GM12878 (cell line): ENCODE measurements around the gene CTIF. TPM values are rescaled to one million over a fixed set of nuclear protein-coding genes. Genes with fewer than 3 reads are reported as not detected.

Experiments used
- ATAC-seq: fragments of 200-7000 bp; cut with Tn5 transposase; 3 replicates; pipeline ENCODE4 v1.9.1; 2020; ENCODE audit warnings: mild to moderate bottlenecking, moderate library complexity
- BruUV-seq: library from RNA; stranded (reverse); fragments of 400-500 nt; replicated peaks from 2 replicates; lab custom pipeline; 2021; lab: Mats Ljungman, UMichigan
- CTCF ChIA-PET: fragments of 300-600 bp; sonication (Branson Sonifier 250); formaldehyde crosslinking; extraction: SDS; loops from one replicate; lab custom pipeline; 2021; ENCODE audit warnings: inconsistent platforms; lab: Yijun Ruan, JAX
- POLR2A ChIA-PET: fragments of 350-600 bp; formaldehyde crosslinking; extraction: SDS; loops from one replicate; lab custom pipeline; 2021; ENCODE audit warnings: inconsistent platforms; lab: Charles Lee
- RAD21 ChIA-PET: fragments of 300-600 bp; sonication (Branson Sonifier 250); formaldehyde crosslinking; loops from one replicate; lab custom pipeline; 2023; ENCODE audit warnings: antibody characterized with exemption; ENCODE audit not compliant: unreplicated experiment; lab: Charles Lee
- SMC1A ChIA-PET: fragments of 300-600 bp; sonication (Branson Sonifier 250); formaldehyde crosslinking; loops from one replicate; lab custom pipeline; 2023; ENCODE audit not compliant: unreplicated experiment, uncharacterized antibody; lab: Charles Lee
- DNase-seq: peaks from one replicate; pipeline ENCODE4 v3.0.0-alpha.2; 2011; ENCODE audit warnings: low read depth, low spot score
- FAIRE-seq: peaks from 3 replicates; lab custom pipeline; 2011; peaks lifted over from hg19 to GRCh38; lab: Jason Lieb, UNC
- H2AFZ ChIP-seq: 2 replicates; pipeline ENCODE4 v1.6.0; 2011; ENCODE audit warnings: low read depth, low read length, control low read depth; ENCODE audit not compliant: control insufficient read depth
- H3K27ac ChIP-seq: 2 replicates; pipeline ENCODE4 v1.5.1; 2011; ENCODE audit warnings: control low read depth; ENCODE audit not compliant: control insufficient read depth, insufficient read depth
- H3K27me3 ChIP-seq, 2 experiments: replicated peaks in 1 of 2; 2 replicates each; pipeline versions ENCODE4 v1.6.0 to v1.6.1; 2011; ENCODE audit warnings: low read length in 1 of 2; ENCODE audit not compliant: control insufficient read depth in 2 of 2, insufficient read depth in 2 of 2
- H3K36me3 ChIP-seq, 2 experiments: 2 replicates each; pipeline ENCODE4 v1.5.1; 2011; ENCODE audit warnings: low read length in 1 of 2; ENCODE audit not compliant: control insufficient read depth in 2 of 2, insufficient read depth in 2 of 2
- H3K4me1 ChIP-seq: 2 replicates; pipeline ENCODE4 v1.6.1; 2011; ENCODE audit warnings: mild to moderate bottlenecking, low read length, moderate library complexity, mixed read lengths; ENCODE audit not compliant: control insufficient read depth, insufficient read depth
- H3K4me2 ChIP-seq: 2 replicates; pipeline ENCODE4 v1.6.0; 2011; ENCODE audit warnings: control low read depth; ENCODE audit not compliant: control insufficient read depth, insufficient read depth
- H3K4me3 ChIP-seq: fragments of 200-600 bp; sonication (generic); 2 replicates; pipeline ENCODE4 v1.5.1; 2016
- H3K79me2 ChIP-seq: 2 replicates; pipeline ENCODE4 v1.6.0; 2011; ENCODE audit warnings: low read length; ENCODE audit not compliant: control insufficient read depth, insufficient read depth
- H3K9ac ChIP-seq: 2 replicates; pipeline ENCODE4 v1.8.0; 2011; ENCODE audit warnings: low read length, control low read depth, mixed read lengths; ENCODE audit not compliant: control insufficient read depth, insufficient read depth
- H3K9me3 ChIP-seq: replicated peaks from 3 replicates; pipeline ENCODE4 v1.5.1; 2011; ENCODE audit warnings: mild to moderate bottlenecking, low read length; ENCODE audit not compliant: control insufficient read depth, insufficient read depth
- H4K20me1 ChIP-seq: 2 replicates; pipeline ENCODE4 v1.6.0; 2011; ENCODE audit not compliant: control insufficient read depth, insufficient read depth
- IKZF1 ChIP-seq: fragments of 450-650 bp; conservative IDR thresholded peaks from 2 replicates; pipeline ENCODE4 v1.6.1; 2017; ENCODE audit warnings: antibody characterized with exemption, mild to moderate bottlenecking
- MAX ChIP-seq: IDR thresholded peaks from 2 replicates; pipeline ENCODE4 v1.6.1; 2012; ENCODE audit warnings: low read depth, low read length, improper control_type of control experiment
- MEF2A ChIP-seq: IDR thresholded peaks from 2 replicates; pipeline ENCODE4 v1.6.1; 2011; ENCODE audit warnings: low read depth, mild to moderate bottlenecking, low read length, moderate library complexity; ENCODE audit not compliant: insufficient read depth
- NR2F1 ChIP-seq: fragments of 450-650 bp; conservative IDR thresholded peaks from 2 replicates; pipeline ENCODE4 v1.6.1; 2017; ENCODE audit warnings: mild to moderate bottlenecking
- RAD21 ChIP-seq: IDR thresholded peaks from 2 replicates; pipeline ENCODE4 v1.6.1; 2011; ENCODE audit warnings: mild to moderate bottlenecking, low read depth, low read length, moderate library complexity; ENCODE audit not compliant: insufficient read depth
- SMC3 ChIP-seq: IDR thresholded peaks from 2 replicates; pipeline ENCODE4 v1.6.1; 2011; ENCODE audit warnings: low read length, improper control_type of control experiment, borderline replicate concordance
- SREBF2 ChIP-seq: IDR thresholded peaks from 2 replicates; pipeline ENCODE4 v1.6.1; 2012; ENCODE audit warnings: mild to moderate bottlenecking, low read length
- YBX1 ChIP-seq: fragments of 450-650 bp; IDR thresholded peaks from 2 replicates; pipeline ENCODE4 v1.6.1; 2016; ENCODE audit warnings: antibody characterized with exemption
- ZBTB11 ChIP-seq: fragments of 450-650 bp; formaldehyde crosslinking; IDR thresholded peaks from 2 replicates; pipeline ENCODE4 v1.5.0; 2022; ENCODE audit warnings: mild to moderate bottlenecking, missing genetic modification characterization
- ZBTB4 ChIP-seq: fragments of 450-650 bp; formaldehyde crosslinking; IDR thresholded peaks from 2 replicates; pipeline ENCODE4 v1.4.0; 2022; ENCODE audit warnings: mild to moderate bottlenecking, moderate library complexity
- ZBTB40 ChIP-seq: fragments of 450-650 bp; IDR thresholded peaks from 2 replicates; pipeline ENCODE4 v1.6.1; 2016; ENCODE audit warnings: mild to moderate bottlenecking, moderate library complexity, borderline replicate concordance
- ZNF24 ChIP-seq: fragments of 450-650 bp; IDR thresholded peaks from 2 replicates; pipeline ENCODE4 v1.6.1; 2017; ENCODE audit warnings: antibody characterized with exemption, mild to moderate bottlenecking
- WGBS: methylation state at CpG from one replicate; pipeline ENCODE4 v1.1.6; 2016; ENCODE audit warnings: low lambda C conversion rate; ENCODE audit not compliant: insufficient replicate concordance, insufficient coverage; ENCODE audit errors: missing lambda C conversion rate; 5-methylcytosine and 5-hydroxymethylcytosine counted together
- in situ Hi-C: fragments of 300-500 bp; cut with MboI; formaldehyde crosslinking; loops from 9 replicates; pipeline ENCODE4 v1.14.3; 2018; ENCODE audit warnings: mixed read lengths
- intact Hi-C: fragments of 100-400 bp; cut with micrococcal nuclease; formaldehyde crosslinking; loops from one replicate; pipeline ENCODE4 v1.14.2; 2022; ENCODE audit not compliant: unreplicated experiment
- polyA plus RNA-seq, 11 experiments: library from polyadenylated mRNA; depleted of rRNA in 4 of 11; unstranded in 6 of 11; stranded (reverse) in 5 of 11; fragments of >200 nt; fragmentation: Nextera tagmentation in 4 of 11; fragmentation: Illumina TruSeq in 1 of 11; extraction: Ambion mirVana in 4 of 11; extraction: Trizol in 1 of 11; gene quantifications; 1 replicate in 1 of 11; 2 replicates in 10 of 11; pipeline versions ENCODE4 v1.2.1 to v1.2.3, GENCODE V29; 2011 to 2016; ENCODE audit warnings: inconsistent platforms in 2 of 11, missing spikeins in 2 of 11, low read depth in 1 of 11
- total RNA-seq, 4 experiments: library from RNA; depleted of rRNA in 3 of 4; stranded (reverse); fragments of >200 nt in 3 of 4; fragmentation: Illumina TruSeq in 1 of 4; extraction: Trizol in 1 of 4; gene quantifications; 2 replicates each; pipeline versions ENCODE4 v1.2.1 to v1.2.3, GENCODE V29; 2013 to 2021

Gene CTIF
- total and polyA plus RNA-seq, 10 of the 15 experiments (the other 5 are each of a cell fraction or from before 2014, with no cell fraction given) = 0.06 to 11.6 (median 2.5) TPM

- TF ChIP-seq MEF2A (no peak), IKZF1 (no peak), ZBTB11 (CRISPR knock-in tag) (no peak)
These were observed 218.5 kb downstream of the CTIF start (continued) for GRCh38 chr18:48757367-48757766.

GRCh38 chr18:48757906-48758305, 219.1 kb downstream of the CTIF start:
- no peak overlapping the region for H3K9ac ChIP-seq
- H3K4me2 ChIP-seq = no peak overlapping the region
- no peaks in the 10 kb centered on the region for H3K36me3 ChIP-seq
- peaks cover 31% of the 10 kb centered on the region for H3K4me1 ChIP-seq
- no peak for ATAC-seq
- WGBS = 93% methylated on average over 11 of the region's 13 CpGs
- no peak overlapping the region for H3K27ac ChIP-seq
- intact Hi-C loops (no loop called here), in situ Hi-C loops (no loop called here)
- no peak for FAIRE-seq
- no peak overlapping the region for H2AFZ ChIP-seq
- ChIA-PET SMC1A (no interaction called here), POLR2A (no interaction called here), RAD21 (no interaction called here), CTCF (no interaction called here)
- no peaks in the 10 kb centered on the region for H4K20me1 ChIP-seq
- H3K79me2 ChIP-seq = no peaks in the 10 kb centered on the region
- no TSS peak for BruUV-seq
- no peak for DNase-seq
- H3K27me3 ChIP-seq = no peaks in the 10 kb centered on the region
- no peaks in the 10 kb centered on the region; the same call in 2 of the 3 replicates for H3K9me3 ChIP-seq
- no peak overlapping the region for H3K4me3 ChIP-seq
- TF ChIP-seq SMC3 (no peak), MAX (no peak), ZNF24 (no peak), RAD21 (no peak), YBX1 (no peak), NR2F1 (no peak), ZBTB40 (no peak), ZBTB4 (CRISPR knock-in tag) (no peak), SREBF2 (no peak)
